Measurements from ENCODE around the gene DBH.

- TF ChIP-seq CTCF (IDR thresholded peaks at IDR 0.05) (no peak), ZFX (IDR thresholded peaks at IDR 0.05; ENCODE audit: borderline replicate concordance) (no peak)
Observed at GRCh38 chr9:133677126-133678010, 41.2 kb downstream of the DBH start.
